GM23338 (cell line): ENCODE results near the gene LYRM2.

Experiments
- CTCF ChIP-seq, 2 experiments: fragments of 200-600 bp in 1 of 2; sonication (generic) in 1 of 2; conservative IDR thresholded peaks; 2 replicates each; pipeline versions ENCODE4 v1.5.1 to v1.6.1; 2016 to 2017; ENCODE audit warnings: antibody characterized with exemption in 2 of 2, low read depth in 2 of 2, mild to moderate bottlenecking in 2 of 2, moderate library complexity in 1 of 2
- EZH2 ChIP-seq: fragments of 200-600 bp; sonication (generic); IDR thresholded peaks from one replicate; pipeline ENCODE4 v1.8.0; 2017; ENCODE audit warnings: antibody characterized with exemption, mild to moderate bottlenecking, low read depth; ENCODE audit not compliant: unreplicated experiment
- EZH2phosphoT487 ChIP-seq: fragments of 200-600 bp; sonication (generic); IDR thresholded peaks from one replicate; pipeline ENCODE4 v1.8.1; 2018; ENCODE audit warnings: antibody characterized with exemption; ENCODE audit not compliant: unreplicated experiment
- POLR2AphosphoS5 ChIP-seq: IDR thresholded peaks from 2 replicates; pipeline ENCODE4 v1.6.1; 2016; ENCODE audit warnings: antibody characterized with exemption, low read depth
- REST ChIP-seq: IDR thresholded peaks from one replicate; pipeline ENCODE4 v1.6.1; 2018; ENCODE audit warnings: antibody characterized with exemption; ENCODE audit not compliant: unreplicated experiment

GRCh38 chr6:89611666-89612065 is 26.9 kb downstream of the LYRM2 start:
- TF ChIP-seq POLR2AphosphoS5 (no peak), CTCF (conservative IDR thresholded peaks at IDR 0.05; ENCODE audit: low read depth in 2 of 2) (no peak), REST (no peak), EZH2 (no peak), EZH2phosphoT487 (no peak)
